HEK293T (cell line): ENCODE data around the gene NOTCH1.

Experiments
- FOXK2 ChIP-seq: fragments of 450-650 bp; IDR thresholded peaks from 2 replicates; pipeline ENCODE4 v1.6.1; 2016; ENCODE audit warnings: mild to moderate bottlenecking
- FOXM1 ChIP-seq: fragments of 450-650 bp; IDR thresholded peaks from 2 replicates; pipeline ENCODE4 v1.6.1; 2017; ENCODE audit warnings: mild to moderate bottlenecking, borderline replicate concordance
- LEF1 ChIP-seq: fragments of 450-650 bp; IDR thresholded peaks from 2 replicates; pipeline ENCODE4 v1.6.1; 2017; ENCODE audit warnings: mild to moderate bottlenecking, borderline replicate concordance
- SUZ12 ChIP-seq: fragments of 450-650 bp; IDR thresholded peaks from 2 replicates; pipeline ENCODE4 v1.6.1; 2016; ENCODE audit warnings: mild to moderate bottlenecking

GRCh38 chr9:136496801-136497620 is 48.8 kb downstream of the NOTCH1 start:
- TF ChIP-seq SUZ12 (no peak), FOXK2 (no peak), LEF1 (no peak), FOXM1 (no peak)
